Measurements from ENCODE around the gene SLC8A2.

DNA sequence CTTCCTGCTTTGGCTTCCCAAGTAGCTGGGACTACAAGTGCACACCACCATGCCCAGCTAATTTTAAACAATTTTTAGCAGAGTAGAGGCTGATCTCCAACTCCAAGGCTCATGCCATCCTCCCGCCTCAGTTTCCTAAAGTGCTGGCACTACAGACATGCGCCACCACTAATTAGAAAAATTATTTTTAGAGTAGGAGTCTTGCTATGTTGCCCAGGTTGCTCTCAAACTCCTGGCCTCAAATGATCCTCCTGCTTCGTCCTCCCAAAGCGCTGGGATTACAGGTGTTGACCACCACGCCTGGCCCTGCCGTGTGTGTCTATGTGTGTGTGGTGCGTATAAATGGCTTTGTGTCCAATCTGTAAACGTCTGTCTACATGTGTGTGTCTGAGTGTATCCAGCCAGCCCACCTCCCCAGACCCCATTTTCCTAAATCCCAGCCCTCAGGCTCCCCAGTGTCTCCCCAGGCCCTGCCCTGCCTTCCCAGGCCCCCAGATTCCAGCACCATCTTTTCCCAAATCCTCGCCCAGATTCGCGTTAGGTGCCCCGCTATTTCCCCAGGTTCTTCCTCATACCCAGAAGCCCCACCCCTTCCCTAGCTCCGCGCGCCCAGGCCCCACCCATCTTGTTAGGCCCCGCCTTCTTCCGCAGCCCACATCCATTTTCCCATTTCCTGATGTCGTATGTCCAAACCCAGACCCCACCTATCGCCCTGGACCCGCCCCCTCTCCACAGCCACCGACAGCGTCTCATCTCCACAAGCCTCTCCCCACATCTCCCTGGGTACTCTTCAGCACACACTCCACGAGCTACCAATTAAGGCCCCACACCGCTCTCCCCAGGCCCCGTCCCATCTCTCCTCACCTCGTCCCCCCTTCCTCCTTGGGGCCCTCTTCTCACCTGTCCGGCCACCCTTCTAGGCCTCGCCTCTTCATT is 24.9 kb downstream of the SLC8A2 start:
- TF ChIP-seq CTCF (IDR thresholded peaks at IDR 0.05) = no peak
- no peak for TF ChIP-seq POLR2A (IDR thresholded peaks at IDR 0.05)
- no peak for TF ChIP-seq POLR2AphosphoS5 (IDR thresholded peaks at IDR 0.05)

Measured in transverse colon (tissue), 4 donors.